H7 (cell line): ENCODE data around the gene UBAC1. TPM values are rescaled to one million over a fixed set of nuclear protein-coding genes. Genes with fewer than 3 reads are reported as not detected.
"Not testable (repeated sequence)": the region's sequence is repeated elsewhere in the genome, so short reads cannot be mapped to it uniquely, and the experiment has no call there.

Experiments
- DNase-seq: peaks from one replicate; pipeline ENCODE4 v3.0.0; 2012
- H3K27me3 ChIP-seq: 2 replicates; pipeline ENCODE4 v1.6.0; 2011; ENCODE audit warnings: mild to moderate bottlenecking, low read length; ENCODE audit not compliant: control insufficient read depth, insufficient read depth
- H3K36me3 ChIP-seq: replicated peaks from 2 replicates; pipeline ENCODE4 v1.5.1; 2011; ENCODE audit warnings: low read length; ENCODE audit not compliant: control insufficient read depth, insufficient read depth
- H3K4me3 ChIP-seq: 2 replicates; pipeline ENCODE4 v1.5.1; 2011; ENCODE audit warnings: low read depth, mild to moderate bottlenecking, control low read depth, low read length, moderate library complexity; ENCODE audit not compliant: insufficient read depth
- total RNA-seq: library from RNA; depleted of rRNA; stranded (reverse); fragments of >200 nt; shearing (Covaris generic); gene quantifications from 2 replicates; pipeline ENCODE4 v1.2.3, GENCODE V29; 2014

Gene UBAC1
- total RNA-seq, 1 experiment from 2014 or later = 77.0 TPM

DNA sequence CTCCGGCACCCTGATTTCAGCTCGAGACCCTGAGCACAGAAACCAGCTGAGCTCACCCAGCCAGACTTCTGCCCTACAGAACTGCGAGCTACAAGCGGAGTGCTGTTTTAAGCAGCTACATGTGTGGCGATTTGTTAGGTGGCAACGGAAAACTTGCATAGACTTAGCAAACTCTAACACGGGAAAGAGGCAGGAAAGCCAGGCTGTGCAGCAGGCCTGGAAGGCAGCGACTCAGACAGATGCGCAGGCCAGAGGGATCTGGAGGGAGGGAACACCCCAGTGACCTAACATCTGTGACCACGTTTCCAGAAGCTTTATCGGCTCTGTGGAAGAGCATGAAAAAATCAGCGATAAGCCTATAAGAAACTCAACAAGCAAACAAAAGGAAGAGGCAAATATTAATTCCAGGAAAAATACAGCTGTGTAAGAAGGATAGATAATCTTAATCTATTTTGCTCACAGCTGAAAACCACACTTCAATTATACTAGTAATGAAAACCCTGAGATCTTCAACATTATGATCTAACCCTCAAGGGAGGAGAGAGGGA lies 11.0 kb downstream of the UBAC1 start:
- H3K36me3 ChIP-seq = peaks cover 24% of the 10 kb centered on the region
- H3K4me3 ChIP-seq = no peak overlapping the region
- no peaks in the 10 kb centered on the region for H3K27me3 ChIP-seq
- no peak for DNase-seq

GRCh38 chr9:135949501-135950134 lies 11.6 kb downstream of the UBAC1 start:
- Histone ChIP-seq H3K27me3 (no peaks in the 10 kb centered on the region), H3K4me3 (no peak overlapping the region), H3K36me3 (peaks cover 21% of the 10 kb centered on the region)
- DNase-seq = peak; percentile 59

GRCh38 chr9:135948968-135949367 lies 12.2 kb downstream of the UBAC1 start:
- no peak for DNase-seq
- no peaks in the 10 kb centered on the region for H3K27me3 ChIP-seq
- H3K4me3 ChIP-seq = no peak overlapping the region
- peaks cover 21% of the 10 kb centered on the region for H3K36me3 ChIP-seq

DNA sequence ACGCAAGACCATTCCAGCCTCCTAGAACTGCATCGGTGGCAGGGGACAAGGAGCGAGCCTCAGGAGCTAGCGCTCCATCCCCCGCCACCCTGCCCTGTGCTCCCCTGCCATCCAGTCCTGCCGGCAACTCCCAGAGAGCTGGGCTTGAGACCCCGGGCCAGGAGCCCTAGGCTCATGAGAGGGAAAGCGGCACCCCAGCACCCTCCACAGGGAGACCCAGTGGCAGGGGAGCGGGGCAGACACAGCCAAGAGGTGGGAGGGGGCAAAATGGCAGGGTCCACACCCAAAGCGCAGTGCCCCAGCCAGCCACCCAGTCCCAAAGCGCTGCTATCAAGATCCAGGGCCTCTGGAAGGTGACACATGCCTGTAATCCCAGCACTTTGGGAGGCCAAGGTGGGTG lies 12.7 kb downstream of the UBAC1 start:
- peaks cover 21% of the 10 kb centered on the region for H3K36me3 ChIP-seq
- no peaks in the 10 kb centered on the region for H3K27me3 ChIP-seq
- no peak for DNase-seq
- no peak overlapping the region for H3K4me3 ChIP-seq

GRCh38 chr9:135947582-135947981 lies 13.6 kb downstream of the UBAC1 start:
- no peak for DNase-seq
- Histone ChIP-seq H3K36me3 (peaks cover 17% of the 10 kb centered on the region), H3K27me3 (no peaks in the 10 kb centered on the region), H3K4me3 (no peak overlapping the region)

DNA sequence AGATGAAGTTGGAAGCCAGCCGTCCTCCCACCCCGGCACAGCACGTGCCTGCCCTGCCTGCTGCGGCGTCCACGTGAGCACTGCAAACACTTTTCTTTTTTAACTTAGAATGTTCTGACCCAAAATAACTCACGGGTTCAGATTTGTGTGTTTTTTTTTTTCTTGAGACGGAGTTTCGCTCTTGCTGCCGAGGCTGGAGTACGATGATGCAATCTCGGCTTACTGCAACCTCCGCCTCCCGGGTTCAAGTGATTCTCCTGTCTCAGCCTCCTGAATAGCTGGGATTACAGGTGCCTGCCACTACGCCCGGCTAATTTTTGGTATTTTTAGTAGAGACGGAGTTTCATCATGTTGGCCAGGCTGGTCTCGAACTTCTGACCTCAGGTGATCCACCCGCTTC lies 14.1 kb downstream of the UBAC1 start:
- H3K36me3 ChIP-seq = peaks cover 14% of the 10 kb centered on the region
- DNase-seq, H3K27me3 ChIP-seq, H3K4me3 ChIP-seq: not testable (repeated sequence)

- DNase-seq = no peak
- H3K27me3 ChIP-seq = no peaks in the 10 kb centered on the region
- no peak overlapping the region for H3K4me3 ChIP-seq
- H3K36me3 ChIP-seq = peaks cover 15% of the 10 kb centered on the region
Measured at GRCh38 chr9:135946392-135946994, 14.7 kb downstream of the UBAC1 start.

GRCh38 chr9:135945969-135946368 lies 15.2 kb downstream of the UBAC1 start:
- Histone ChIP-seq H3K36me3 (peaks cover 15% of the 10 kb centered on the region), H3K4me3 (no peak overlapping the region), H3K27me3 (no peaks in the 10 kb centered on the region)
- DNase-seq = no peak

DNA sequence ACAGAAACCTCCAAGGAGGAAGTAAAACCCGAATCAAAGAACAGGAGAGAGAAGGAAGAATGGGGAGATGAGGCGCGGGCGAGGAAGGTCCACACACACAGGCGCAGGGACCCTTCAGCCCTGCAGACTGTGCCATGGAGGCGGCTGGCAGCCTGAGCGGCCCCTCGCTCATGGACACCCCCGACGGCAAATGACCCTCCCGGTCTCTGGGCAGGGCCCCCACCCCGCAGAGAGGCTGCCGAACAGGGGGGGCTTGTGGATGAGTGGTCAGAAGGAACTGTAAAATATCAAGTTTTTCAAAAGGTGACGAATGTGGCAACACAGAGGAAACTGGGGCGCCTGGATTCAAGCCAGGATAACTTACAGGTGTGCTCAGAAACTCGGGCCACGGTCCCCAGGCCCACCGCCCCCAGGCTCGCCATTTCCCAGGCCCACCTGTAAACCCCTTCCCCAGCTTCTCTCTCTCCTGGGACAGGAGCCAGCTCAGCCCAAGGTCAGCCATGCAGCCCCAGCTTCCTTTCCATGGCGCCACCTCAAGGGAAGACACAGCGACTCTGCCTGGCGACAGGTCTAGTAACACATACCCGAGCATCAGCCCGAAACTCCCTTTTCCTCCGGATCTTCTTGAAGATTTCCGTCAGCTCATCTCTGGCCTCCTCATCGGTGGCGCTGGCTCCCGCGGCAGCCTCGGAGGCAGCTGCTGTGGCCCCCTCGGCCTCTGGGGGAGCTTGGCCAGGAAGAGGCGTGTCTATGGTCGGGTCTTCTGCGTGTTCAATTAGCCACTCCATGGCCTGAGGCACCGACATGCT lies 16.5 kb downstream of the UBAC1 start:
- no peaks in the 10 kb centered on the region for H3K27me3 ChIP-seq
- no peak overlapping the region for H3K4me3 ChIP-seq
- peaks cover 15% of the 10 kb centered on the region for H3K36me3 ChIP-seq
- DNase-seq = peak; percentile 66

- DNase-seq, H3K27me3 ChIP-seq, H3K4me3 ChIP-seq: not testable (repeated sequence)
- H3K36me3 ChIP-seq = peaks cover 15% of the 10 kb centered on the region
Measured at GRCh38 chr9:135943604-135944003, 17.6 kb downstream of the UBAC1 start.

GRCh38 chr9:135941288-135941995 lies 19.7 kb downstream of the UBAC1 start:
- Histone ChIP-seq H3K4me3 (no peak overlapping the region), H3K27me3 (no peaks in the 10 kb centered on the region), H3K36me3 (peaks cover 19% of the 10 kb centered on the region)
- no peak for DNase-seq

GRCh38 chr9:135939351-135940265 lies 21.6 kb downstream of the UBAC1 start:
- Histone ChIP-seq H3K4me3 (no peak overlapping the region), H3K36me3 (peaks cover 18% of the 10 kb centered on the region), H3K27me3 (no peaks in the 10 kb centered on the region)
- no peak for DNase-seq

- H3K4me3 ChIP-seq = no peak overlapping the region
- peaks cover 20% of the 10 kb centered on the region for H3K36me3 ChIP-seq
- H3K27me3 ChIP-seq = no peaks in the 10 kb centered on the region
- DNase-seq = no peak
Measured at GRCh38 chr9:135937521-135938489, 23.4 kb downstream of the UBAC1 start.
